ENCODE data around the gene LRRC4B. TPM values are rescaled to one million over a fixed set of nuclear protein-coding genes. Genes with fewer than 3 reads are reported as not detected.

The LRRC4B gene
- total RNA-seq, 1 experiment from 2014 or later, result not detected

GRCh38 chr19:50486823-50487515 lies 81.3 kb downstream of the LRRC4B start:
- CTCF ChIA-PET, result no interaction called here
- H3K4me3 Mint-ChIP-seq (ENCODE audit: low read depth, unreplicated experiment), result no peak overlapping the region
- no peaks in the 10 kb centered on the region for H3K9me3 Mint-ChIP-seq (ENCODE audit: low read depth, unreplicated experiment)
- no peak overlapping the region for H3K27ac Mint-ChIP-seq (ENCODE audit: unreplicated experiment)
- intact Hi-C loops (cut with micrococcal nuclease; ENCODE audit: unreplicated experiment), result no loop called here
- H3K36me3 Mint-ChIP-seq (ENCODE audit: insufficient read depth, unreplicated experiment), result peaks cover 38% of the 10 kb centered on the region
- no TSS peak for BruUV-seq (replicated peaks)
- peak; percentile 79 for TF ChIP-seq CTCF (IDR thresholded peaks at IDR 0.05; ENCODE audit: unreplicated experiment)
- DNase-seq, result peak; percentile 52
- peaks cover 9% of the 10 kb centered on the region for H3K4me1 Mint-ChIP-seq (ENCODE audit: low read depth, unreplicated experiment)
- peaks cover 13% of the 10 kb centered on the region for H3K27me3 Mint-ChIP-seq (ENCODE audit: unreplicated experiment)

- Mint-ChIP-seq H3K4me3 (ENCODE audit: low read depth, unreplicated experiment) (no peak overlapping the region), H3K9me3 (ENCODE audit: low read depth, unreplicated experiment) (no peaks in the 10 kb centered on the region), H3K36me3 (ENCODE audit: insufficient read depth, unreplicated experiment) (peaks cover 39% of the 10 kb centered on the region), H3K27me3 (ENCODE audit: unreplicated experiment) (no peaks in the 10 kb centered on the region), H3K4me1 (ENCODE audit: low read depth, unreplicated experiment) (no peaks in the 10 kb centered on the region), H3K27ac (ENCODE audit: unreplicated experiment) (peak overlapping the region; percentile 15)
- no peak for DNase-seq
- no peak for TF ChIP-seq CTCF (IDR thresholded peaks at IDR 0.05; ENCODE audit: unreplicated experiment)
- CTCF ChIA-PET, result interaction anchor here (0.6 kb wide), 1 partner anchor 292 kb away, joined by 5 read pairs; no protein-coding TSS in a partner anchor
- BruUV-seq (replicated peaks), result no TSS peak
- intact Hi-C loops (cut with micrococcal nuclease; ENCODE audit: unreplicated experiment), result no loop called here
These were observed 82.8 kb downstream of the LRRC4B start for GRCh38 chr19:50485284-50485955.

- DNase-seq, result no peak
- no peak overlapping the region for H3K27ac Mint-ChIP-seq (ENCODE audit: unreplicated experiment)
- no peak for TF ChIP-seq CTCF (IDR thresholded peaks at IDR 0.05; ENCODE audit: unreplicated experiment)
- peaks cover 47% of the 10 kb centered on the region for H3K36me3 Mint-ChIP-seq (ENCODE audit: insufficient read depth, unreplicated experiment)
- H3K27me3 Mint-ChIP-seq (ENCODE audit: unreplicated experiment), result no peaks in the 10 kb centered on the region
- TSS peak; percentile 77 for BruUV-seq (replicated peaks)
- H3K4me1 Mint-ChIP-seq (ENCODE audit: low read depth, unreplicated experiment), result no peaks in the 10 kb centered on the region
- H3K4me3 Mint-ChIP-seq (ENCODE audit: low read depth, unreplicated experiment), result no peak overlapping the region
- H3K9me3 Mint-ChIP-seq (ENCODE audit: low read depth, unreplicated experiment), result no peaks in the 10 kb centered on the region
- intact Hi-C loops (cut with micrococcal nuclease; ENCODE audit: unreplicated experiment), result no loop called here
- CTCF ChIA-PET, result interaction anchor here (0.5 kb wide), 1 partner anchor 725 kb away, joined by 8 read pairs; no protein-coding TSS in a partner anchor
These were observed 85.3 kb downstream of the LRRC4B start for GRCh38 chr19:50482916-50483315.

GRCh38 chr19:50482271-50482855 lies 85.9 kb downstream of the LRRC4B start:
- H3K4me3 Mint-ChIP-seq (ENCODE audit: low read depth, unreplicated experiment), result no peak overlapping the region
- BruUV-seq (replicated peaks), result no TSS peak
- intact Hi-C loops (cut with micrococcal nuclease; ENCODE audit: unreplicated experiment), result no loop called here
- no peaks in the 10 kb centered on the region for H3K27me3 Mint-ChIP-seq (ENCODE audit: unreplicated experiment)
- TF ChIP-seq CTCF (IDR thresholded peaks at IDR 0.05; ENCODE audit: unreplicated experiment), result no peak
- peaks cover 53% of the 10 kb centered on the region for H3K36me3 Mint-ChIP-seq (ENCODE audit: insufficient read depth, unreplicated experiment)
- no peaks in the 10 kb centered on the region for H3K9me3 Mint-ChIP-seq (ENCODE audit: low read depth, unreplicated experiment)
- no peak overlapping the region for H3K27ac Mint-ChIP-seq (ENCODE audit: unreplicated experiment)
- no peak for DNase-seq
- CTCF ChIA-PET, result interaction anchor here (0.5 kb wide), 1 partner anchor 724 kb away, joined by 8 read pairs; no protein-coding TSS in a partner anchor
- H3K4me1 Mint-ChIP-seq (ENCODE audit: low read depth, unreplicated experiment), result peaks cover 5% of the 10 kb centered on the region

Measured in Calu3 (cell line).